IMR-90 (cell line): Measurements from ENCODE around the gene C5orf24. TPM values are rescaled to one million over a fixed set of nuclear protein-coding genes. Genes with fewer than 3 reads are reported as not detected.

ENCODE experiments used
- ATAC-seq: fragments of 200-7000 bp; cut with Tn5 transposase; 2 replicates; pipeline ENCODE4 v1.9.1; 2020; ENCODE audit warnings: low read depth, mild to moderate bottlenecking, moderate library complexity
- BruUV-seq: library from RNA; stranded (reverse); fragments of 400-500 nt; replicated peaks from 2 replicates; lab custom pipeline; 2021; lab: Mats Ljungman, UMichigan
- CTCF ChIA-PET: fragments of 300-600 bp; formaldehyde crosslinking; extraction: SDS; loops from one replicate; lab custom pipeline; 2021; ENCODE audit warnings: antibody characterized with exemption; lab: Yijun Ruan, JAX
- POLR2A ChIA-PET: fragments of 300-600 bp; sonication (Branson Sonifier 250); formaldehyde crosslinking; loops from one replicate; lab custom pipeline; 2022; ENCODE audit warnings: antibody characterized with exemption; ENCODE audit not compliant: unreplicated experiment; lab: Charles Lee
- DNase-seq: peaks from one replicate; pipeline ENCODE4 v3.0.0; 2013
- H2AFZ ChIP-seq: replicated peaks from 2 replicates; pipeline ENCODE3; 2013; ENCODE audit warnings: low read length, mild to moderate bottlenecking; ENCODE audit not compliant: poor library complexity
- H2AK5ac ChIP-seq: 2 replicates; pipeline ENCODE4 v1.6.1; 2013; ENCODE audit warnings: low read depth, low read length, inconsistent platforms
- H2AK9ac ChIP-seq: replicated peaks from 2 replicates; pipeline ENCODE3; 2013; ENCODE audit warnings: mild to moderate bottlenecking, low read depth, low read length, moderate library complexity; ENCODE audit not compliant: poor library complexity
- H2BK120ac ChIP-seq: 2 replicates; pipeline ENCODE4 v1.6.1; 2013; ENCODE audit warnings: low read depth, low read length, inconsistent platforms
- H2BK15ac ChIP-seq: 3 replicates; pipeline ENCODE4 v1.6.1; 2013; ENCODE audit warnings: low read depth, low read length, inconsistent platforms
- H2BK20ac ChIP-seq: 2 replicates; pipeline ENCODE4 v1.6.1; 2013; ENCODE audit warnings: low read depth, mild to moderate bottlenecking, inconsistent platforms, low read length, moderate library complexity
- H2BK5ac ChIP-seq: 2 replicates; pipeline ENCODE4 v1.6.1; 2013; ENCODE audit warnings: mild to moderate bottlenecking, low read depth, low read length, inconsistent platforms; ENCODE audit not compliant: poor library complexity, severe bottlenecking
- H3K14ac ChIP-seq: replicated peaks from 2 replicates; pipeline ENCODE4 v1.6.1; 2013; ENCODE audit warnings: low read depth, low read length, inconsistent platforms
- H3K18ac ChIP-seq: 2 replicates; pipeline ENCODE4 v1.6.1; 2013; ENCODE audit warnings: low read depth, low read length, control low read depth
- H3K23ac ChIP-seq: 2 replicates; pipeline ENCODE4 v1.6.1; 2013; ENCODE audit warnings: low read depth, low read length, inconsistent platforms
- H3K27ac ChIP-seq: 2 replicates; pipeline ENCODE4 v1.5.1; 2013; ENCODE audit warnings: mild to moderate bottlenecking, control low read depth, low read length; ENCODE audit not compliant: insufficient read depth
- H3K27me3 ChIP-seq: 2 replicates; pipeline ENCODE4 v1.6.1; 2013; ENCODE audit warnings: low read length; ENCODE audit not compliant: control insufficient read depth, insufficient read depth
- H3K36me3 ChIP-seq: 2 replicates; pipeline ENCODE4 v1.6.1; 2013; ENCODE audit warnings: low read length, mixed read lengths; ENCODE audit not compliant: control insufficient read depth, insufficient read depth
- H3K4ac ChIP-seq: 2 replicates; pipeline ENCODE4 v1.6.1; 2013; ENCODE audit warnings: low read depth, low read length, inconsistent platforms
- H3K4me1 ChIP-seq: 2 replicates; pipeline ENCODE4 v1.6.1; 2013; ENCODE audit warnings: low read length, mixed read lengths; ENCODE audit not compliant: control insufficient read depth, insufficient read depth
- H3K4me2 ChIP-seq: 2 replicates; pipeline ENCODE4 v1.6.1; 2013; ENCODE audit warnings: low read depth, mild to moderate bottlenecking, control low read depth, low read length, moderate library complexity
- H3K4me3 ChIP-seq: 2 replicates; pipeline ENCODE4 v1.5.1; 2013; ENCODE audit warnings: low read depth, mild to moderate bottlenecking, control low read depth, low read length, moderate library complexity; ENCODE audit not compliant: insufficient read depth
- H3K56ac ChIP-seq: 2 replicates; pipeline ENCODE4 v1.6.1; 2013; ENCODE audit warnings: low read length, inconsistent platforms; ENCODE audit not compliant: insufficient read depth; ENCODE audit errors: extremely low read depth
- H3K79me1 ChIP-seq, 2 experiments: 2 replicates each; pipeline ENCODE4 v1.6.1; 2013; ENCODE audit warnings: low read length in 2 of 2, inconsistent platforms in 1 of 2, low read depth in 1 of 2
- H3K9ac ChIP-seq: 2 replicates; pipeline ENCODE4 v1.6.1; 2013; ENCODE audit warnings: low read depth, low read length, control low read depth
- H3K9me1 ChIP-seq: 2 replicates; pipeline ENCODE4 v1.6.1; 2013; ENCODE audit warnings: low read length, inconsistent platforms; ENCODE audit not compliant: insufficient read depth
- H3K9me3 ChIP-seq: 2 replicates; pipeline ENCODE4 v1.6.1; 2013; ENCODE audit warnings: low read length; ENCODE audit not compliant: control insufficient read depth, insufficient read depth
- H4K20me1 ChIP-seq: 2 replicates; pipeline ENCODE4 v1.6.1; 2013; ENCODE audit warnings: low read length, inconsistent platforms; ENCODE audit not compliant: insufficient read depth
- H4K5ac ChIP-seq: 2 replicates; pipeline ENCODE4 v1.6.1; 2013; ENCODE audit warnings: mild to moderate bottlenecking, low read depth, low read length, control low read depth
- H4K8ac ChIP-seq, 2 experiments: 2 replicates each; pipeline ENCODE4 v1.6.1; 2013; ENCODE audit warnings: low read depth in 2 of 2, low read length in 2 of 2, control low read depth in 1 of 2, inconsistent platforms in 1 of 2
- H4K91ac ChIP-seq: 2 replicates; pipeline ENCODE4 v1.6.1; 2013; ENCODE audit warnings: low read depth, low read length, inconsistent platforms; ENCODE audit not compliant: insufficient read depth
- CEBPB ChIP-seq: IDR thresholded peaks from 2 replicates; pipeline ENCODE4 v1.6.1; 2012; ENCODE audit warnings: low read depth, low read length, improper control_type of control experiment
- MAFK ChIP-seq: IDR thresholded peaks from 2 replicates; pipeline ENCODE4 v1.6.1; 2012; ENCODE audit warnings: low read depth, low read length, improper control_type of control experiment
- WGBS, 2 experiments: methylation state at CpG; one replicate each; pipeline versions ENCODE4 v1.1.5 to v1.1.7; 2013; ENCODE audit warnings: missing lambda C conversion rate in 2 of 2; ENCODE audit not compliant: insufficient read length in 1 of 2; ENCODE audit errors: extremely low coverage in 2 of 2; 5-methylcytosine and 5-hydroxymethylcytosine counted together
- dilution Hi-C: fragments of 300-500 bp; cut with HindIII; formaldehyde crosslinking; loops from one replicate; pipeline ENCODE4 v1.14.3; 2018; ENCODE audit warnings: low sequenced_read_pairs; ENCODE audit not compliant: unreplicated experiment
- in situ Hi-C: fragments of 300-500 bp; cut with MboI; formaldehyde crosslinking; loops from 3 replicates; pipeline ENCODE4 v1.14.3; 2019; ENCODE audit warnings: low sequenced_read_pairs, inconsistent platforms, mixed read lengths
- intact Hi-C: fragments of 100-400 bp; cut with micrococcal nuclease; formaldehyde crosslinking; loops from 2 replicates; pipeline ENCODE4 v1.10.0; 2022
- polyA plus RNA-seq, 3 experiments: library from polyadenylated mRNA; depleted of rRNA; stranded (reverse); fragments of >200 nt; gene quantifications; 2 replicates each; pipeline ENCODE4 v1.2.3, GENCODE V29; 2012; ENCODE audit warnings: low replicate concordance in 1 of 3
- total RNA-seq: library from RNA; depleted of rRNA; stranded (reverse); fragments of >200 nt; gene quantifications from 2 replicates; pipeline ENCODE4 v1.2.3, GENCODE V29; 2012

Gene C5orf24
- total and polyA plus RNA-seq, 2 of the 4 experiments (the other 2 are of a cell fraction): 29.8 to 44.9 TPM

DNA sequence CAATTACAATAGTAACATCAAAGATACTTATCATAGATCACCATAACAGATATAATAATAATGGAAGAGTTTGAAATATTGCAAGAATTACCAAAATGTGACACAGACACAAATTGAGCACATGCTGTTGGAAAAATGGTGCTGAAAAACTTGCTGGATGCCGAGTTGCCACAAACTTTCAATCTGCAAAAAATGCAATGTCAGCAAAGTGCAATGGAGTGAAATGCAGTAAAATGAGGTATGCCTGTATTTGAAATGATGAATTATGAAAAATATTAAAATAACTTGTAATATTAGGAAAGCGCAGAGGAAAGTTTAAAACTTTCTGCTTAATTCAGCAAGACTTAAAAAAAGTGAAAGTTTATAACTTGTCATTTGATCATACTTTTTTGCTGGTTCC, 47.2 kb downstream of the C5orf24 start:
- BruUV-seq: no TSS peak
- dilution Hi-C loops: no loop called here
- H2BK120ac ChIP-seq: no peak overlapping the region
- intact Hi-C loops: no loop called here
- no peaks in the 10 kb centered on the region for H3K27me3 ChIP-seq
- H3K9me1 ChIP-seq: no peaks in the 10 kb centered on the region
- DNase-seq: no peak
- H3K9me3 ChIP-seq: no peaks in the 10 kb centered on the region
- H3K36me3 ChIP-seq: peaks cover 21% of the 10 kb centered on the region
- H2BK5ac ChIP-seq: no peak overlapping the region
- ChIA-PET POLR2A (no interaction called here), CTCF (no interaction called here)
- peaks cover 18 to 33% of the 10 kb centered on the region in 2 experiments for H3K79me1 ChIP-seq
- no peak overlapping the region for H4K5ac ChIP-seq
- ATAC-seq: no peak
- no peak overlapping the region for H2AK5ac ChIP-seq
- in situ Hi-C loops: no loop called here
- no peaks in the 10 kb centered on the region for H3K4me1 ChIP-seq
- no peak overlapping the region for H2BK15ac ChIP-seq
- H3K23ac ChIP-seq: no peak overlapping the region
- TF ChIP-seq CEBPB: no peak
- TF ChIP-seq MAFK: peak; percentile 99
- no peak overlapping the region for H3K56ac ChIP-seq
- no peak overlapping the region for H3K9ac ChIP-seq
- no peak overlapping the region for H3K18ac ChIP-seq
- no peak overlapping the region for H4K8ac ChIP-seq
- H2AFZ ChIP-seq: no peak overlapping the region
- WGBS, 2 experiments: no CpG with 5 or more reads among the region's 2 CpGs
- no peak overlapping the region for H3K4me3 ChIP-seq
- no peak overlapping the region for H2AK9ac ChIP-seq
- H3K4me2 ChIP-seq: no peak overlapping the region
- no peak overlapping the region for H2BK20ac ChIP-seq
- no peak overlapping the region for H4K91ac ChIP-seq
- no peaks in the 10 kb centered on the region for H4K20me1 ChIP-seq
- H3K4ac ChIP-seq: no peak overlapping the region
- H3K27ac ChIP-seq: no peak overlapping the region
- H3K14ac ChIP-seq: no peak overlapping the region
